Endothelial cell of umbilical vein (primary cell): ENCODE results near the gene HCN1.

ENCODE experiments used
- EZH2 ChIP-seq: IDR thresholded peaks from 2 replicates; pipeline ENCODE4 v1.6.1; 2012; ENCODE audit warnings: borderline replicate concordance, low read depth, mild to moderate bottlenecking, moderate library complexity, low read length, inconsistent platforms; ENCODE audit not compliant: severe bottlenecking
- POLR2A ChIP-seq: IDR thresholded peaks from 2 replicates; pipeline ENCODE4 v1.6.1; 2012; ENCODE audit warnings: low read depth, mild to moderate bottlenecking, control low read depth, low read length
- POLR2AphosphoS5 ChIP-seq: IDR thresholded peaks from 2 replicates; pipeline ENCODE4 v1.6.1; 2012; ENCODE audit warnings: low read depth, mild to moderate bottlenecking, control low read depth, low read length, moderate library complexity; ENCODE audit not compliant: insufficient read depth
- TF ChIP-seq, protein P1 (sequence below), 2 donors: IDR thresholded peaks; 1 replicate in 1 of 2; 2 replicates in 1 of 2; pipeline ENCODE4 v1.5.1; 2011; ENCODE audit warnings: low read length in 2 of 2, mild to moderate bottlenecking in 2 of 2, moderate library complexity in 2 of 2, control low read depth in 1 of 2, inconsistent platforms in 1 of 2, low read depth in 1 of 2; ENCODE audit not compliant: insufficient read depth in 1 of 2; ENCODE audit errors: extremely low read depth in 1 of 2

DNA sequence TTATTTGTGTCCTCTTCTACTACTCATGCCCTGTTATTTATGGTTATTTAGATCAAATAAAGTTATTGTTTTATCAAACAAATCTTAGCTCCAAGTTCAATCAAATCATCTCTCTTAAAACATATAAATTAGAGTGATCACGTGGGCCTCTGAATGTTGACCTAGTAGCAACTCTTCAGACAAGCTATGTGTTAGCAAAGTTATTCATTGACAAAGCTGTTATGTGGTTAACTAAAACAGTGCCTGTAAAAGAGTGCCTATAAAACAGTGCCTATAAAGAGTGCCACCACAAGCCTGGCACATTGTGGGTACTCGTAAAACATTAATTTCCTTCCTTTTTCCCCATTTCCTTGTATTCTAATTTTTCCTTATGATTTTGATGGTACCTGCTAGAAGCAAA is 421.9 kb downstream of the HCN1 start:
- TF ChIP-seq, protein P1, sequence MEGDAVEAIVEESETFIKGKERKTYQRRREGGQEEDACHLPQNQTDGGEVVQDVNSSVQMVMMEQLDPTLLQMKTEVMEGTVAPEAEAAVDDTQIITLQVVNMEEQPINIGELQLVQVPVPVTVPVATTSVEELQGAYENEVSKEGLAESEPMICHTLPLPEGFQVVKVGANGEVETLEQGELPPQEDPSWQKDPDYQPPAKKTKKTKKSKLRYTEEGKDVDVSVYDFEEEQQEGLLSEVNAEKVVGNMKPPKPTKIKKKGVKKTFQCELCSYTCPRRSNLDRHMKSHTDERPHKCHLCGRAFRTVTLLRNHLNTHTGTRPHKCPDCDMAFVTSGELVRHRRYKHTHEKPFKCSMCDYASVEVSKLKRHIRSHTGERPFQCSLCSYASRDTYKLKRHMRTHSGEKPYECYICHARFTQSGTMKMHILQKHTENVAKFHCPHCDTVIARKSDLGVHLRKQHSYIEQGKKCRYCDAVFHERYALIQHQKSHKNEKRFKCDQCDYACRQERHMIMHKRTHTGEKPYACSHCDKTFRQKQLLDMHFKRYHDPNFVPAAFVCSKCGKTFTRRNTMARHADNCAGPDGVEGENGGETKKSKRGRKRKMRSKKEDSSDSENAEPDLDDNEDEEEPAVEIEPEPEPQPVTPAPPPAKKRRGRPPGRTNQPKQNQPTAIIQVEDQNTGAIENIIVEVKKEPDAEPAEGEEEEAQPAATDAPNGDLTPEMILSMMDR (IDR thresholded peaks at IDR 0.05; ENCODE audit: extremely low read depth in 1 of 2, insufficient read depth in 1 of 2, low read depth in 1 of 2, low read length in 2 of 2), result no peak
- TF ChIP-seq POLR2A (no peak), EZH2 (no peak), POLR2AphosphoS5 (no peak)
